ENCODE measurements around the gene TFEB.

The TFEB gene

GRCh38 chr6:41735427-41736185 is at the start of gene TFEB:
Gene TFEB (minus strand): TSS chr6:41735608. CDS start chr6:41691213, 44,395 bp downstream.
- TF ChIP-seq CTCF (IDR thresholded peaks at IDR 0.05; ENCODE audit: borderline replicate concordance, insufficient read depth, low read depth, low read length), result peak; percentile 91
- peak within 1 kb of the TSS; percentile 70 for H3K4me3 ChIP-seq (ENCODE audit: low read depth, low read length)

- no peak for TF ChIP-seq CTCF (IDR thresholded peaks at IDR 0.05; ENCODE audit: borderline replicate concordance, insufficient read depth, low read depth, low read length)
- H3K4me3 ChIP-seq (ENCODE audit: low read depth, low read length), result no peak overlapping the region
Observed at GRCh38 chr6:41784581-41785171, 49.3 kb upstream of the TFEB start.

- TF ChIP-seq CTCF (IDR thresholded peaks at IDR 0.05; ENCODE audit: borderline replicate concordance, insufficient read depth, low read depth, low read length), result no peak
- no peak overlapping the region for H3K4me3 ChIP-seq (ENCODE audit: low read depth, low read length)
Observed at GRCh38 chr6:41783106-41783780, 47.8 kb upstream of the TFEB start.

GRCh38 chr6:41781366-41781730 is 45.9 kb upstream of the TFEB start:
- no peak for TF ChIP-seq CTCF (IDR thresholded peaks at IDR 0.05; ENCODE audit: borderline replicate concordance, insufficient read depth, low read depth, low read length)
- H3K4me3 ChIP-seq (ENCODE audit: low read depth, low read length), result no peak overlapping the region

GRCh38 chr6:41780551-41781365 is 45.4 kb upstream of the TFEB start, which contains the start of gene PRICKLE4:
Gene PRICKLE4 (plus strand): TSS chr6:41780782. CDS start chr6:41783474, 2,692 bp downstream.
- TF ChIP-seq CTCF (IDR thresholded peaks at IDR 0.05; ENCODE audit: borderline replicate concordance, insufficient read depth, low read depth, low read length), result no peak

GRCh38 chr6:41779788-41780550 is 44.6 kb upstream of the TFEB start, which contains the start of gene FRS3:
Gene FRS3 (minus strand): TSS chr6:41779900. CDS start chr6:41776987, 2,913 bp downstream.
- H3K4me3 ChIP-seq (ENCODE audit: low read depth, low read length), result peak within 1 kb of the TSS; percentile 62
- peak; percentile 98 for TF ChIP-seq CTCF (IDR thresholded peaks at IDR 0.05; ENCODE audit: borderline replicate concordance, insufficient read depth, low read depth, low read length)

More at GRCh38 chr6:41780551-41781365, 45.4 kb upstream of the TFEB start, which contains the start of gene PRICKLE4:
- peak within 1 kb of the TSS; percentile 62 for H3K4me3 ChIP-seq (ENCODE audit: low read depth, low read length)

Data from GM12875 (cell line).